ENCODE results near the gene PIP5K1B.

DNA sequence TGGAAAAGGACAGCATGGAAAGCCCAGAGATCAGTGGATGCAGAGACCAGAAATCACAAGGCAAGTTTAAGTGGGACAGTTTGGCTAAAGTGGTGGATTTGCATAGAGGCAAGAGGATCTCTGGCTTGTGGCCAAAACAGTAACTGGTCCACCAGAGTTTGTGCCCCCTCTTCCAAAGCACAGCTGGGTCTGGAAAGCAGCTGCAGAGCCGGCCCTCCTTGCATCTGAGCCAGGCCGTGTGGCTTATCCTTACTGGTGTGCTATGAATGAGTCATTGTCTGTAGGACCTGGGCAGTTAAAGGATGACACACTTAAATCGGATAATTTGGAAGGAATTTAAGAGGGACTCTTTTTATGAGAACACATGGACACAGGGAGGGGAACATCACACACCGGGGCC lies 146.6 kb downstream of the PIP5K1B start:
- TF ChIP-seq, protein P1, sequence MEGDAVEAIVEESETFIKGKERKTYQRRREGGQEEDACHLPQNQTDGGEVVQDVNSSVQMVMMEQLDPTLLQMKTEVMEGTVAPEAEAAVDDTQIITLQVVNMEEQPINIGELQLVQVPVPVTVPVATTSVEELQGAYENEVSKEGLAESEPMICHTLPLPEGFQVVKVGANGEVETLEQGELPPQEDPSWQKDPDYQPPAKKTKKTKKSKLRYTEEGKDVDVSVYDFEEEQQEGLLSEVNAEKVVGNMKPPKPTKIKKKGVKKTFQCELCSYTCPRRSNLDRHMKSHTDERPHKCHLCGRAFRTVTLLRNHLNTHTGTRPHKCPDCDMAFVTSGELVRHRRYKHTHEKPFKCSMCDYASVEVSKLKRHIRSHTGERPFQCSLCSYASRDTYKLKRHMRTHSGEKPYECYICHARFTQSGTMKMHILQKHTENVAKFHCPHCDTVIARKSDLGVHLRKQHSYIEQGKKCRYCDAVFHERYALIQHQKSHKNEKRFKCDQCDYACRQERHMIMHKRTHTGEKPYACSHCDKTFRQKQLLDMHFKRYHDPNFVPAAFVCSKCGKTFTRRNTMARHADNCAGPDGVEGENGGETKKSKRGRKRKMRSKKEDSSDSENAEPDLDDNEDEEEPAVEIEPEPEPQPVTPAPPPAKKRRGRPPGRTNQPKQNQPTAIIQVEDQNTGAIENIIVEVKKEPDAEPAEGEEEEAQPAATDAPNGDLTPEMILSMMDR (IDR thresholded peaks at IDR 0.05 in 4 of 5, conservative IDR thresholded peaks at IDR 0.05 in 1 of 5) = no peak
- no peak for TF ChIP-seq POLR2A (IDR thresholded peaks at IDR 0.05)
